Thymus (tissue), 11 donors: Measurements from ENCODE around the gene OLA1. TPM values are rescaled to one million over a fixed set of nuclear protein-coding genes. Genes with fewer than 3 reads are reported as not detected.

ENCODE experiments used
- DNase-seq, 9 donors: peaks; one replicate each; pipeline ENCODE4 v3.0.0-alpha.2; 2013; ENCODE audit warnings: low spot score in 9 of 9, low read depth in 6 of 9, missing footprints in 1 of 9
- H3K27ac ChIP-seq, 2 donors: one replicate each; pipeline ENCODE4 v1.5.1; 2013; ENCODE audit warnings: control low read depth in 1 of 2, low read depth in 1 of 2, low read length in 1 of 2, mild to moderate bottlenecking in 1 of 2, moderate library complexity in 1 of 2
- H3K27me3 ChIP-seq, 2 donors: one replicate each; pipeline ENCODE4 v1.5.1; 2013; ENCODE audit warnings: low read length in 1 of 2; ENCODE audit not compliant: control insufficient read depth in 2 of 2, insufficient read depth in 1 of 2
- H3K36me3 ChIP-seq, 2 donors: one replicate each; pipeline ENCODE4 v1.5.1; 2013; ENCODE audit warnings: low read length in 1 of 2, mild to moderate bottlenecking in 1 of 2, moderate library complexity in 1 of 2; ENCODE audit not compliant: control insufficient read depth in 2 of 2, insufficient read depth in 2 of 2
- H3K4me1 ChIP-seq, 2 donors: one replicate each; pipeline ENCODE4 v1.5.1; 2013; ENCODE audit warnings: low read length in 2 of 2; ENCODE audit not compliant: control insufficient read depth in 2 of 2, insufficient read depth in 2 of 2
- H3K4me3 ChIP-seq, 2 donors: one replicate each; pipeline ENCODE4 v1.5.1; 2013; ENCODE audit warnings: low read length in 2 of 2, control low read depth in 1 of 2, mild to moderate bottlenecking in 1 of 2
- H3K9me3 ChIP-seq, 2 donors: one replicate each; pipeline ENCODE4 v1.5.1; 2013; ENCODE audit warnings: low read length in 1 of 2, mild to moderate bottlenecking in 1 of 2; ENCODE audit not compliant: control insufficient read depth in 2 of 2, insufficient read depth in 1 of 2
- WGBS: extraction: QIAGEN DNeasy Blood & Tissue Kit; methylation state at CpG from one replicate; pipeline ENCODE4 v1.1.7; 2013; 5-methylcytosine and 5-hydroxymethylcytosine counted together
- polyA plus RNA-seq: library from polyadenylated mRNA; stranded (reverse); fragments of 200-250 nt; gene quantifications from one replicate; pipeline ENCODE4 v1.2.3, GENCODE V29; 2013
- total RNA-seq: library from RNA; stranded (reverse); fragments of 120-200 nt; gene quantifications from one replicate; pipeline ENCODE4 v1.2.4, GENCODE V29; 2013
- donor health status: healthy.

Gene OLA1
- total and polyA plus RNA-seq, 2 donors = 82.1 to 83.3 TPM

DNA sequence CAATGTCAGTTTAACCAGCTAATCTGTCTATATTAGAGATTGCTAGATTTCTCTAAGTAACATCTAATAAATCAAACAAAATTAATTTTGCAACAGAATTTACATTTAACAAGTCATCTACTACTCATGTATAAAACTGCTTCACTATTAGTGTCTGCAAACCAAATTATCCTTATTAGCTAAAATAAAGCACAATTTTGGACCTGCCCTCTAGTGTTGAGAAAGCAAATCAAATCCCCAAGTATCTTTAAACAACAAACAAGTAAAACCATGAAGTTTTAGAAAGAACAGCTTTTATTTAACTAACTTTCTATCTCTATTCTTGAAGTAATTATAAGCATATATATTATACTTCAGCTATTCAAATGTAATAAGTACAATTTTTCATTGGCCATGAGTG is 170.1 kb downstream of the OLA1 start:
- no peak overlapping the region for H3K4me3 ChIP-seq
- H3K9me3 ChIP-seq = no peaks in the 10 kb centered on the region
- no peak for DNase-seq
- H3K27ac ChIP-seq = no peak overlapping the region
- H3K4me1 ChIP-seq = no peaks in the 10 kb centered on the region
- H3K36me3 ChIP-seq = peaks cover 0 to 3% of the 10 kb centered on the region in 2 donors
- H3K27me3 ChIP-seq = no peaks in the 10 kb centered on the region

DNA sequence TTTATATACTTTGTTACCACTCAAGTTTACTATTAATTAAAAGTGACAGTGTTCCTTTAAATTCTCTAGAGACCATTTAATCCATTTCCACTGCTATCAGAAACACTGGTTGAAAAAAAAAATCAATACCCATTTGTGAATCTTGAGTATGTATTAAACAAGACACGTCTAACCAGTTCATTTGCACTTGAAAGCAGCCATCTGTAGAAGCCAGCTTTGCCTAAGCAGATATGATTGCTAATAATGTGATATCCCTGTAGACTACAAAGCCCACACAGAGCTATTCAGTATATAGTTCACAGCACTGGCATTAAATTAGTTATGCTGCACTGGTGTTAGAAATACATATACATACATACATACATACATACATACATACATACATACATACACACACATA is 171.4 kb downstream of the OLA1 start:
- 100% methylated on average over 1 of the region's 1 CpG for WGBS
- H3K4me3 ChIP-seq = no peak overlapping the region
- no peak for DNase-seq
- no peaks in the 10 kb centered on the region for H3K27me3 ChIP-seq
- no peak overlapping the region for H3K27ac ChIP-seq
- no peaks in the 10 kb centered on the region for H3K4me1 ChIP-seq
- H3K36me3 ChIP-seq = peaks cover 0 to 3% of the 10 kb centered on the region in 2 donors
- no peaks in the 10 kb centered on the region for H3K9me3 ChIP-seq

DNA sequence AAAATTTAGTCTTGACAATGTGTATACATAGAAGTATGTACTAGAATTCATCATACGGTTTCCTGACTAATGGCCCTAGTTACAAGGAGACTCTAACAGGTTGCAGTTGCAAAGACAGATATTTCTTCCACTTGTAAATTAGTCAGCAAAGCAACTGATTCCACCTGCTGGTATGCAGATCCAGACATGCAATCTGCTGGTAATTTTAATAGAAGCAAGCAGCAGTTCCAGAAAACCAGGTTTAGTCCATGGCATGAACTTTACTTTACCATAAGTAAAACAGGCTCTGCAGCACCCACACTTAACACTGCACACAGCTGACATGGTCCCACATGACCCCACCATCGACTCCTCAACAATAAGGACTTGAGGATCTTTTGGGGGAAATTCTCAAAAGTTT is 172.3 kb downstream of the OLA1 start:
- H3K27me3 ChIP-seq = no peaks in the 10 kb centered on the region
- H3K9me3 ChIP-seq = no peaks in the 10 kb centered on the region
- no peak for DNase-seq
- no peak overlapping the region for H3K4me3 ChIP-seq
- H3K4me1 ChIP-seq = no peaks in the 10 kb centered on the region
- no peak overlapping the region for H3K27ac ChIP-seq
- H3K36me3 ChIP-seq = peaks cover 0 to 3% of the 10 kb centered on the region in 2 donors
- WGBS = 95% methylated on average over 2 of the region's 2 CpGs

DNA sequence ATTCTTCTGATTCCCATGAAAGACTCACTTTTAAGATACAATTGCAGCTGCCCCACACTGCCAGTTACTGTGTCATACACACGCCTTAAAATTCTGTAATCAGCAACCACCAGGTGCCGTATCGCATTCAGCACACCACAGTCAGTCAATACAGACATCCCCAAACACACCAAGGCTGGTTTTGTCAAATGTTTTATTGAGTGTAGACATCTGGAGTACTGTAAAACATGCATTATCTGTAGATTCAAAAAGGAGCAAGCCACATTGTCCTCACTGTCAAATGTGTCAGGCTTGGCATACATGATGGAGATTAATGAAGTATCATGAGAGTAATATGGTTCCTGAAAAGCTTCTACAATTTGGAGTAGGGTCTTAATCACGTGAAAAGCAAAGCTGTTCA is 173.5 kb downstream of the OLA1 start:
- H3K36me3 ChIP-seq = peaks cover 0 to 3% of the 10 kb centered on the region in 2 donors
- no peak overlapping the region for H3K27ac ChIP-seq
- WGBS = 97% methylated on average over 4 of the region's 4 CpGs
- no peak overlapping the region for H3K4me3 ChIP-seq
- no peaks in the 10 kb centered on the region for H3K9me3 ChIP-seq
- DNase-seq = no peak
- no peaks in the 10 kb centered on the region for H3K4me1 ChIP-seq
- no peaks in the 10 kb centered on the region for H3K27me3 ChIP-seq

DNA sequence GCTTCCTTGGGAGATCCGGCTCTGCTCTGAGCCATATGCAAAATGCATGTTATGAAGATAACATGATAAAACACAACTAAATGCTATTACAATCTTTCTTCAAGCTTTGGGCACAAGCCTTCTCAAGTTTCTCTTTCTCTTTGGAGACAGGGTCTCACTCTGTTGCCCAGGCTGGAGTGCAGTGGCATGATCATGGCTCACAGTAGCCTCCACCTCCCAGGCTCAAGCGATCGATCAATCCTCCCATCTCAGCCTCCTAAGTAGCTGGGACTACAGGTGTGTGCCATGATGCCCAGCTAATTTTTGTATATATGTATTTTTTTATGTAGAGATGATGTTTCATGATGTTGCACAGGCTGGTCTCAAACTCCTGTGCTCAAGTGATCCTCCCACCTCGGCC is 175.5 kb downstream of the OLA1 start:
- Histone ChIP-seq H3K27ac (no peak overlapping the region), H3K4me1 (no peaks in the 10 kb centered on the region), H3K36me3 (peaks cover 0 to 3% of the 10 kb centered on the region in 2 donors), H3K4me3 (no peak overlapping the region), H3K9me3 (no peaks in the 10 kb centered on the region), H3K27me3 (no peaks in the 10 kb centered on the region)
- WGBS = over 99% methylated on average over 4 of the region's 4 CpGs
- no peak for DNase-seq

DNA sequence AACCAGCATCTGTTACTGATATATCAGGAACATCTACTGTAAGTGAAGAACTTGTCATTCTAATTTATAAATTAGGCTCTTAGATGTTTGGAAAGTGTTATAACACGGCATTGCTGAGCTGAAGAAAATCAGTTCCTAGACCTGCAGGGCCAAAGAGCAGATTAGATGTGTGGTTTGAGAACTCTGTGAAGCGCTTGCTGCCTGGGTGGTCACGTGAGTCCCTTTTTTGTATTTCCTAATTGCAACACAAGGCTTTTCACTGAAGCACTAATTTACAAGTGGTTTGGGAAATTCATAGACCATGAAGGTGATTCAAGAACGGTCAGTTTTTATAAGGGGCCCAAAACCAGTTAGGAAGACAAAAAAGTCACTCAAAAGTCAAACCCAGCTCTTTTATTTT is 176.3 kb downstream of the OLA1 start:
- Histone ChIP-seq H3K27ac (no peak overlapping the region), H3K36me3 (peaks cover 0 to 3% of the 10 kb centered on the region in 2 donors), H3K27me3 (no peaks in the 10 kb centered on the region), H3K9me3 (no peaks in the 10 kb centered on the region), H3K4me3 (no peak overlapping the region), H3K4me1 (no peaks in the 10 kb centered on the region)
- no peak for DNase-seq
- WGBS = 78% methylated on average over 4 of the region's 4 CpGs

DNA sequence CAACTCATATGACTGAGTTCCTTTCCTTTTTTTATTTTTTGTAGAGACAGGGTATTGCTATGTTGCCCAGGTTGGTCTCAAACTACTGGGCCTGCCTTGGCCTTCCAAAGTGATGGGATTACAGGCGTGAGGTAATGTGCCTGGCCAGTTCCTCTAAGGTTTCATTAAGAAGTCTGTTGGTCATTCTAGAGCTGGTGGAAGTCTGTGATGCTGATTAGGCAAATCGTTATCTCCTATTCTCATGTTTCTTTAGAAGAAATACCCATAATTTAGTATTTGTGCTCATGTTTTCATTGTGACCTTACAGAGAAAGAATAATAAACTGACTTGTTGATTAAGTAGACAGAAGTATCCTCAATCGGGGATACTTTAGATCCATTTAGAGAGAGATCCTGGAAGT is 177.0 kb downstream of the OLA1 start:
- peaks cover 0 to 3% of the 10 kb centered on the region in 2 donors for H3K36me3 ChIP-seq
- H3K4me1 ChIP-seq = no peaks in the 10 kb centered on the region
- no peaks in the 10 kb centered on the region for H3K9me3 ChIP-seq
- no peaks in the 10 kb centered on the region for H3K27me3 ChIP-seq
- no peak for DNase-seq
- 97% methylated on average over 3 of the region's 3 CpGs for WGBS
- no peak overlapping the region for H3K4me3 ChIP-seq
- H3K27ac ChIP-seq = no peak overlapping the region

DNA sequence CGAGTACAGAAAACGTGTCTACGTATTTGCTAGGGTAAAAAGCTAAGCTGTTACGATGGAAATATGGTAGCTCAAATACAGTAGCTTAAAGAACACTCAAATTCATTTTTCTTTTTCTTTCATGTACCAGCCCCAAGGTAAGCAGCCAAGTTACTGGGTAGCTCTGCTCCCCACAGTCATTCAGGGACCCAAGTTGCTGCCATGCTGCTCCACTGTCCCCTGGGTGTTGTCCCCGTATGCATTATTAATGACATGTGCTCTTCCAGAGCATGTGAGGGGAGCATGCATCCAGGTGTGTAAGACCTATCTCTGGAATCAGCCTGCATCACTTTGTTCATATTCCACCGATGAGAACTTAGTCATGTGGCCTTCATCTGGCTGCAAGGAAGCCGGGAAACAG is 178.1 kb downstream of the OLA1 start:
- WGBS = 97% methylated on average over 7 of the region's 7 CpGs
- no peak for DNase-seq
- no peak overlapping the region for H3K27ac ChIP-seq
- no peaks in the 10 kb centered on the region for H3K4me1 ChIP-seq
- peaks cover 0 to 3% of the 10 kb centered on the region in 2 donors for H3K36me3 ChIP-seq
- no peaks in the 10 kb centered on the region for H3K9me3 ChIP-seq
- no peaks in the 10 kb centered on the region for H3K27me3 ChIP-seq
- H3K4me3 ChIP-seq = no peak overlapping the region

DNA sequence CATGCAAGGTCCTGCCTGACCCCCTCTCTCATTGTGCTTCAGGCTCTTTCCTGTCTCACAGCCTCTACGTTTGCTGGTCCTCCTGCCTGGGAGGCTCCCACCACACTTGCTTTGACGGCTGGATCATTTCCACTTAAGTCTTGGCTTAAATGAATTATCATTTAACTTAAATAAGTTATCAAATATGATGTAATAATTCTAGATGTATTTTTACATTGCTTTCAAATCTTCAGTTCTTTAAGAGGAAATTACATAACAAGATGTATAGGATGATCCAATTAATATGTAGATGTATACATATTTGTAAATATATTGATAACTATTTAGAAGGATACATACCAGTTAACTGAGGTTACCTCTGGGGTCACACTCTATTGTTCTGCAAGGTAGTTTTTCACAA is 180.5 kb downstream of the OLA1 start:
- H3K36me3 ChIP-seq = no peaks in the 10 kb centered on the region
- H3K4me1 ChIP-seq = no peaks in the 10 kb centered on the region
- H3K4me3 ChIP-seq = no peak overlapping the region
- no peaks in the 10 kb centered on the region for H3K27me3 ChIP-seq
- WGBS = 85% methylated on average over 2 of the region's 2 CpGs
- no peaks in the 10 kb centered on the region for H3K9me3 ChIP-seq
- no peak for DNase-seq
- no peak overlapping the region for H3K27ac ChIP-seq

DNA sequence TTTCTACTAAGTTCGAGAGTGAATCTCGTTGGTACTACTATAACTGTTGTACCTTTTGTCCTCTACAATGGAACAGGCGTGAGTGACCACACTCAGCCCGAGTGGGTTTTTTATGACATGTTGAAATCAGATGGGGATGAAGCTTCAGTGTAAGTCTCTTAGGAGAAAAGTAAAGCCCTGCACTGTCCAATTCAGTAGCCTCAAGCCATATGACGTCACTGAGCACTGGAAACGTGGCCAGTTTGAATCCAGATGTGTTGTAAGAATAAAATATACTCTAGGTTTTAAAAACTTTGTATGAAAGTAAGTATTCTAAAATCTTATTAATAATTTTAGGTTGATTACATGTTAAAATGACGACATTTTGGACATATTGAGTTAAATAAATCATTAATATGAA is 181.5 kb downstream of the OLA1 start:
- WGBS = 95% methylated on average over 7 of the region's 7 CpGs
- H3K4me3 ChIP-seq = no peak overlapping the region
- H3K36me3 ChIP-seq = no peaks in the 10 kb centered on the region
- no peak for DNase-seq
- no peaks in the 10 kb centered on the region for H3K4me1 ChIP-seq
- no peak overlapping the region for H3K27ac ChIP-seq
- no peaks in the 10 kb centered on the region for H3K27me3 ChIP-seq
- no peaks in the 10 kb centered on the region for H3K9me3 ChIP-seq
